ENCODE measurements around the gene LHX6. TPM values are rescaled to one million over a fixed set of nuclear protein-coding genes. Genes with fewer than 3 reads are reported as not detected.
A peak's percentile ranks its signal among the peaks of the same experiment; 100 is the strongest.

Gene LHX6
- total and polyA plus RNA-seq, 2 of the 13 experiments (the other 11 are each of a cell fraction or from before 2014, with no cell fraction given): 1.1 to 1.3 TPM

GRCh38 chr9:122264360-122265148 is 35.8 kb upstream of the LHX6 start, which contains the start of the genes MRRF and RBM18 (continued):
- peak; percentile 74 for TF ChIP-seq ZNF12 (CRISPR knock-in tag; IDR thresholded peaks at IDR 0.05)
- TF ChIP-seq, protein P1, sequence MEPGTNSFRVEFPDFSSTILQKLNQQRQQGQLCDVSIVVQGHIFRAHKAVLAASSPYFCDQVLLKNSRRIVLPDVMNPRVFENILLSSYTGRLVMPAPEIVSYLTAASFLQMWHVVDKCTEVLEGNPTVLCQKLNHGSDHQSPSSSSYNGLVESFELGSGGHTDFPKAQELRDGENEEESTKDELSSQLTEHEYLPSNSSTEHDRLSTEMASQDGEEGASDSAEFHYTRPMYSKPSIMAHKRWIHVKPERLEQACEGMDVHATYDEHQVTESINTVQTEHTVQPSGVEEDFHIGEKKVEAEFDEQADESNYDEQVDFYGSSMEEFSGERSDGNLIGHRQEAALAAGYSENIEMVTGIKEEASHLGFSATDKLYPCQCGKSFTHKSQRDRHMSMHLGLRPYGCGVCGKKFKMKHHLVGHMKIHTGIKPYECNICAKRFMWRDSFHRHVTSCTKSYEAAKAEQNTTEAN (CRISPR knock-in tag; conservative IDR thresholded peaks at IDR 0.05): peak; percentile 86; the same call in 1 of the 2 replicates
- TF ChIP-seq ZNF18 (CRISPR knock-in tag; IDR thresholded peaks at IDR 0.05; ENCODE audit: insufficient replicate concordance): peak; percentile 81
- no peak for TF ChIP-seq FOSL1 (CRISPR knock-in tag; IDR thresholded peaks at IDR 0.05; ENCODE audit: borderline replicate concordance)
- TF ChIP-seq ZNF256 (CRISPR knock-in tag; conservative IDR thresholded peaks at IDR 0.05): peak; percentile 85; the same call in 1 of the 2 replicates
- peak; percentile 67 for TF ChIP-seq HNRNPLL (IDR thresholded peaks at IDR 0.05; ENCODE audit: low read depth, low read length, poor library complexity, severe bottlenecking)
- TF ChIP-seq ZNF709 (CRISPR knock-in tag; IDR thresholded peaks at IDR 0.05): peak; percentile 99
- peak; percentile 70; the same call in 1 of the 2 replicates for TF ChIP-seq SOX5 (CRISPR knock-in tag; IDR thresholded peaks at IDR 0.05; ENCODE audit: borderline replicate concordance)
- TF ChIP-seq ZNF780A (CRISPR knock-in tag; IDR thresholded peaks at IDR 0.05): no peak; the same call in 1 of the 2 replicates
- peak; percentile 92 for TF ChIP-seq HDAC2 (CRISPR knock-in tag; IDR thresholded peaks at IDR 0.05)
- TF ChIP-seq ZNF253 (CRISPR knock-in tag; IDR thresholded peaks at IDR 0.05; ENCODE audit: borderline replicate concordance): 0 out of 2 replicates have a peak, but pooled peaks have one; percentile 80
- TF ChIP-seq HES4 (CRISPR knock-in tag; IDR thresholded peaks at IDR 0.05; ENCODE audit: borderline replicate concordance): peak; percentile 99
- TF ChIP-seq, protein P2, sequence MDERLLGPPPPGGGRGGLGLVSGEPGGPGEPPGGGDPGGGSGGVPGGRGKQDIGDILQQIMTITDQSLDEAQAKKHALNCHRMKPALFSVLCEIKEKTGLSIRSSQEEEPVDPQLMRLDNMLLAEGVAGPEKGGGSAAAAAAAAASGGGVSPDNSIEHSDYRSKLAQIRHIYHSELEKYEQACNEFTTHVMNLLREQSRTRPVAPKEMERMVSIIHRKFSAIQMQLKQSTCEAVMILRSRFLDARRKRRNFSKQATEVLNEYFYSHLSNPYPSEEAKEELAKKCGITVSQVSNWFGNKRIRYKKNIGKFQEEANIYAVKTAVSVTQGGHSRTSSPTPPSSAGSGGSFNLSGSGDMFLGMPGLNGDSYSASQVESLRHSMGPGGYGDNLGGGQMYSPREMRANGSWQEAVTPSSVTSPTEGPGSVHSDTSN (CRISPR knock-in tag; IDR thresholded peaks at IDR 0.05): peak; percentile 36; the same call in 1 of the 2 replicates
- peak; percentile 36; the same call in 1 of the 2 replicates for TF ChIP-seq HMG20B (CRISPR knock-in tag; conservative IDR thresholded peaks at IDR 0.05)
- peak; percentile 71 for TF ChIP-seq ARID5B (CRISPR knock-in tag; IDR thresholded peaks at IDR 0.05)
- TF ChIP-seq TOPORS (CRISPR knock-in tag; IDR thresholded peaks at IDR 0.05): peak; percentile 93

All from HepG2 (cell line).